Rectal smooth muscle tissue (tissue), 1 donor: ENCODE results near the gene PCDHGB3.
A peak's percentile ranks its signal among the peaks of the same experiment; 100 is the strongest.
"Not testable (repeated sequence)": the region's sequence is repeated elsewhere in the genome, so short reads cannot be mapped to it uniquely, and the experiment has no call there.

Source experiments
- H3K27ac ChIP-seq: one replicate; pipeline ENCODE4 v1.7.0; 2013; ENCODE audit warnings: low read depth, low read length, inconsistent platforms
- H3K27me3 ChIP-seq: one replicate; pipeline ENCODE4 v1.7.0; 2013; ENCODE audit warnings: low read length; ENCODE audit not compliant: control insufficient read depth, insufficient read depth
- H3K36me3 ChIP-seq: one replicate; pipeline ENCODE4 v1.7.0; 2013; ENCODE audit warnings: low read length; ENCODE audit not compliant: control insufficient read depth, insufficient read depth
- H3K4me1 ChIP-seq: one replicate; pipeline ENCODE4 v1.7.0; 2013; ENCODE audit warnings: low read length; ENCODE audit not compliant: control insufficient read depth, insufficient read depth
- H3K4me3 ChIP-seq: one replicate; pipeline ENCODE4 v1.7.0; 2013; ENCODE audit warnings: low read length
- H3K9ac ChIP-seq: one replicate; pipeline ENCODE4 v1.7.0; 2013; ENCODE audit warnings: low read length

The PCDHGB3 gene

GRCh38 chr5:141345327-141345726, 24.7 kb upstream of the PCDHGB3 start:
- no peaks in the 10 kb centered on the region for H3K36me3 ChIP-seq
- no peaks in the 10 kb centered on the region for H3K27me3 ChIP-seq
- H3K4me1 ChIP-seq, result no peaks in the 10 kb centered on the region
- no peak overlapping the region for H3K9ac ChIP-seq
- H3K4me3 ChIP-seq, result no peak overlapping the region
- no peak overlapping the region for H3K27ac ChIP-seq

GRCh38 chr5:141346017-141346416, 24.0 kb upstream of the PCDHGB3 start:
- H3K9ac ChIP-seq, H3K27me3 ChIP-seq, H3K4me3 ChIP-seq, H3K27ac ChIP-seq, H3K36me3 ChIP-seq, H3K4me1 ChIP-seq: not testable (repeated sequence)

- no peaks in the 10 kb centered on the region for H3K4me1 ChIP-seq
- H3K27me3 ChIP-seq, result no peaks in the 10 kb centered on the region
- H3K4me3 ChIP-seq, result peak within 1 kb of the TSS; percentile 52
- no peak within 1 kb of the TSS for H3K9ac ChIP-seq
- no peak within 1 kb of the TSS for H3K27ac ChIP-seq
- no peaks in the 10 kb centered on the region for H3K36me3 ChIP-seq
Observed at GRCh38 chr5:141349917-141350619, 20.0 kb upstream of the PCDHGB3 start, which contains the start of gene PCDHGB1. TSS of gene PCDHGB1 (plus strand) at chr5:141350099. CDS start at chr5:141350261, 162 bp downstream.

GRCh38 chr5:141351591-141351990, 18.5 kb upstream of the PCDHGB3 start:
- H3K9ac ChIP-seq, result no peak overlapping the region
- no peaks in the 10 kb centered on the region for H3K4me1 ChIP-seq
- no peak overlapping the region for H3K27ac ChIP-seq
- H3K4me3 ChIP-seq, result no peak overlapping the region
- no peaks in the 10 kb centered on the region for H3K27me3 ChIP-seq
- no peaks in the 10 kb centered on the region for H3K36me3 ChIP-seq

GRCh38 chr5:141354900-141355469, 15.1 kb upstream of the PCDHGB3 start, which contains the start of gene PCDHGA4:
TSS of gene PCDHGA4 (plus strand) at chr5:141355021. CDS start at chr5:141355108, 87 bp downstream.
- Histone ChIP-seq H3K36me3 (no peaks in the 10 kb centered on the region), H3K9ac (no peak within 1 kb of the TSS), H3K4me1 (no peaks in the 10 kb centered on the region), H3K4me3 (peak within 1 kb of the TSS; percentile 29), H3K27me3 (no peaks in the 10 kb centered on the region), H3K27ac (no peak within 1 kb of the TSS)

GRCh38 chr5:141355641-141356040, 14.4 kb upstream of the PCDHGB3 start:
- H3K4me1 ChIP-seq, result no peaks in the 10 kb centered on the region
- no peaks in the 10 kb centered on the region for H3K36me3 ChIP-seq
- no peak overlapping the region for H3K9ac ChIP-seq
- no peaks in the 10 kb centered on the region for H3K27me3 ChIP-seq
- H3K27ac ChIP-seq, result no peak overlapping the region
- peak overlapping the region; percentile 29 for H3K4me3 ChIP-seq

GRCh38 chr5:141356133-141356532, 13.9 kb upstream of the PCDHGB3 start:
- no peak overlapping the region for H3K4me3 ChIP-seq

GRCh38 chr5:141356950-141357349, 13.1 kb upstream of the PCDHGB3 start:
- no peaks in the 10 kb centered on the region for H3K36me3 ChIP-seq
- H3K27ac ChIP-seq, result no peak overlapping the region
- H3K27me3 ChIP-seq, result no peaks in the 10 kb centered on the region
- H3K4me1 ChIP-seq, result no peaks in the 10 kb centered on the region
- H3K9ac ChIP-seq, result no peak overlapping the region
- no peak overlapping the region for H3K4me3 ChIP-seq

More at GRCh38 chr5:141356133-141356532, 13.9 kb upstream of the PCDHGB3 start:
- Histone ChIP-seq H3K27me3 (no peaks in the 10 kb centered on the region), H3K4me1 (no peaks in the 10 kb centered on the region), H3K27ac (no peak overlapping the region), H3K9ac (no peak overlapping the region), H3K36me3 (no peaks in the 10 kb centered on the region)

GRCh38 chr5:141359790-141360426, 10.1 kb upstream of the PCDHGB3 start, which contains the start of gene PCDHGB2:
TSS of gene PCDHGB2 (plus strand) at chr5:141359994. CDS start at chr5:141360136, 142 bp downstream.
- no peaks in the 10 kb centered on the region for H3K36me3 ChIP-seq
- H3K4me3 ChIP-seq, result peak within 1 kb of the TSS; percentile 60
- no peaks in the 10 kb centered on the region for H3K27me3 ChIP-seq
- no peak within 1 kb of the TSS for H3K9ac ChIP-seq
- no peak within 1 kb of the TSS for H3K27ac ChIP-seq
- no peaks in the 10 kb centered on the region for H3K4me1 ChIP-seq

GRCh38 chr5:141360685-141361084, 9.4 kb upstream of the PCDHGB3 start:
- Histone ChIP-seq H3K9ac (no peak overlapping the region), H3K36me3 (no peaks in the 10 kb centered on the region), H3K27me3 (no peaks in the 10 kb centered on the region), H3K27ac (no peak overlapping the region), H3K4me1 (no peaks in the 10 kb centered on the region), H3K4me3 (no peak overlapping the region)

GRCh38 chr5:141362719-141363118, 7.3 kb upstream of the PCDHGB3 start:
- no peaks in the 10 kb centered on the region for H3K27me3 ChIP-seq
- H3K27ac ChIP-seq, result no peak overlapping the region
- no peaks in the 10 kb centered on the region for H3K4me1 ChIP-seq
- H3K4me3 ChIP-seq, result no peak overlapping the region
- H3K36me3 ChIP-seq, result no peaks in the 10 kb centered on the region
- no peak overlapping the region for H3K9ac ChIP-seq

- Histone ChIP-seq H3K27me3 (no peaks in the 10 kb centered on the region), H3K9ac (no peak within 1 kb of the TSS), H3K36me3 (no peaks in the 10 kb centered on the region), H3K27ac (no peak within 1 kb of the TSS), H3K4me3 (no peak within 1 kb of the TSS), H3K4me1 (no peaks in the 10 kb centered on the region)
Observed at GRCh38 chr5:141363952-141364660, 5.9 kb upstream of the PCDHGB3 start, which contains the start of gene PCDHGA5. TSS of gene PCDHGA5 (plus strand) at chr5:141364162. CDS start at chr5:141364331, 169 bp downstream.
